GM12875 (cell line): Measurements from ENCODE around the gene USH2A.

Source experiments
- H3K4me3 ChIP-seq: one replicate; pipeline ENCODE4 v1.5.1; 2011; ENCODE audit warnings: low read depth, low read length, control low read depth
- CTCF ChIP-seq: IDR thresholded peaks from 2 replicates; pipeline ENCODE4 v1.5.1; 2011; ENCODE audit warnings: low read depth, mild to moderate bottlenecking, control low read depth, inconsistent platforms, low read length, moderate library complexity, borderline replicate concordance; ENCODE audit not compliant: insufficient read depth

USH2A gene

GRCh38 chr1:215899901-215900300 lies 523.3 kb downstream of the USH2A start:
- TF ChIP-seq CTCF, result no peak
- H3K4me3 ChIP-seq, result no peak overlapping the region

- no peak overlapping the region for H3K4me3 ChIP-seq
- TF ChIP-seq CTCF, result no peak
Observed at GRCh38 chr1:215895893-215896292, 527.4 kb downstream of the USH2A start.

GRCh38 chr1:215895276-215895675 lies 528.0 kb downstream of the USH2A start:
- TF ChIP-seq CTCF, result no peak
- H3K4me3 ChIP-seq, result no peak overlapping the region

- H3K4me3 ChIP-seq, result no peak overlapping the region
- TF ChIP-seq CTCF, result no peak
Observed at GRCh38 chr1:215894617-215895016, 528.6 kb downstream of the USH2A start.

GRCh38 chr1:215891266-215892057 lies 531.8 kb downstream of the USH2A start:
- no peak for TF ChIP-seq CTCF
- H3K4me3 ChIP-seq, result no peak overlapping the region

- no peak overlapping the region for H3K4me3 ChIP-seq
- no peak for TF ChIP-seq CTCF
Observed at GRCh38 chr1:215890438-215890837, 532.8 kb downstream of the USH2A start.

- TF ChIP-seq CTCF, result no peak
- H3K4me3 ChIP-seq, result no peak overlapping the region
Observed at GRCh38 chr1:215889871-215890270, 533.4 kb downstream of the USH2A start.
